Measurements from ENCODE around the gene CDKN2B-AS1. TPM values are rescaled to one million over a fixed set of nuclear protein-coding genes. Genes with fewer than 3 reads are reported as not detected.
A peak's percentile ranks its signal among the peaks of the same experiment; 100 is the strongest.

The CDKN2B-AS1 gene
- total RNA-seq, 1 experiment from 2014 or later, result 0.24 TPM

- TF ChIP-seq, protein P1, sequence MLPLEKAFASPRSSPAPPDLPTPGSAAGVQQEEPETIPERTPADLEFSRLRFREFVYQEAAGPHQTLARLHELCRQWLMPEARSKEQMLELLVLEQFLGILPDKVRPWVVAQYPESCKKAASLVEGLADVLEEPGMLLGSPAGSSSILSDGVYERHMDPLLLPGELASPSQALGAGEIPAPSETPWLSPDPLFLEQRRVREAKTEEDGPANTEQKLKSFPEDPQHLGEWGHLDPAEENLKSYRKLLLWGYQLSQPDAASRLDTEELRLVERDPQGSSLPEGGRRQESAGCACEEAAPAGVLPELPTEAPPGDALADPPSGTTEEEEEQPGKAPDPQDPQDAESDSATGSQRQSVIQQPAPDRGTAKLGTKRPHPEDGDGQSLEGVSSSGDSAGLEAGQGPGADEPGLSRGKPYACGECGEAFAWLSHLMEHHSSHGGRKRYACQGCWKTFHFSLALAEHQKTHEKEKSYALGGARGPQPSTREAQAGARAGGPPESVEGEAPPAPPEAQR (CRISPR knock-in tag; IDR thresholded peaks at IDR 0.05), result no peak
- TF ChIP-seq MXD4 (CRISPR knock-in tag; IDR thresholded peaks at IDR 0.05; ENCODE audit: borderline replicate concordance), result no peak
- TF ChIP-seq NFE2L1 (CRISPR knock-in tag; IDR thresholded peaks at IDR 0.05), result no peak
- TF ChIP-seq, protein P2, sequence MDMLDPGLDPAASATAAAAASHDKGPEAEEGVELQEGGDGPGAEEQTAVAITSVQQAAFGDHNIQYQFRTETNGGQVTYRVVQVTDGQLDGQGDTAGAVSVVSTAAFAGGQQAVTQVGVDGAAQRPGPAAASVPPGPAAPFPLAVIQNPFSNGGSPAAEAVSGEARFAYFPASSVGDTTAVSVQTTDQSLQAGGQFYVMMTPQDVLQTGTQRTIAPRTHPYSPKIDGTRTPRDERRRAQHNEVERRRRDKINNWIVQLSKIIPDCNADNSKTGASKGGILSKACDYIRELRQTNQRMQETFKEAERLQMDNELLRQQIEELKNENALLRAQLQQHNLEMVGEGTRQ (CRISPR knock-in tag; IDR thresholded peaks at IDR 0.05), result no peak
- no peak for TF ChIP-seq ATF1 (CRISPR knock-in tag; IDR thresholded peaks at IDR 0.05)
- TF ChIP-seq, protein P3, sequence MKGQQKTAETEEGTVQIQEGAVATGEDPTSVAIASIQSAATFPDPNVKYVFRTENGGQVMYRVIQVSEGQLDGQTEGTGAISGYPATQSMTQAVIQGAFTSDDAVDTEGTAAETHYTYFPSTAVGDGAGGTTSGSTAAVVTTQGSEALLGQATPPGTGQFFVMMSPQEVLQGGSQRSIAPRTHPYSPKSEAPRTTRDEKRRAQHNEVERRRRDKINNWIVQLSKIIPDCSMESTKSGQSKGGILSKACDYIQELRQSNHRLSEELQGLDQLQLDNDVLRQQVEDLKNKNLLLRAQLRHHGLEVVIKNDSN (CRISPR knock-in tag; IDR thresholded peaks at IDR 0.05), result no peak
- TF ChIP-seq MAX (CRISPR knock-in tag; IDR thresholded peaks at IDR 0.05), result no peak
- TF ChIP-seq NR2C2 (CRISPR knock-in tag; IDR thresholded peaks at IDR 0.05), result no peak
- TF ChIP-seq, protein P4, sequence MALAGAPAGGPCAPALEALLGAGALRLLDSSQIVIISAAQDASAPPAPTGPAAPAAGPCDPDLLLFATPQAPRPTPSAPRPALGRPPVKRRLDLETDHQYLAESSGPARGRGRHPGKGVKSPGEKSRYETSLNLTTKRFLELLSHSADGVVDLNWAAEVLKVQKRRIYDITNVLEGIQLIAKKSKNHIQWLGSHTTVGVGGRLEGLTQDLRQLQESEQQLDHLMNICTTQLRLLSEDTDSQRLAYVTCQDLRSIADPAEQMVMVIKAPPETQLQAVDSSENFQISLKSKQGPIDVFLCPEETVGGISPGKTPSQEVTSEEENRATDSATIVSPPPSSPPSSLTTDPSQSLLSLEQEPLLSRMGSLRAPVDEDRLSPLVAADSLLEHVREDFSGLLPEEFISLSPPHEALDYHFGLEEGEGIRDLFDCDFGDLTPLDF (CRISPR knock-in tag; IDR thresholded peaks at IDR 0.05), result no peak
Observed at GRCh38 chr9:21967702-21968101, 26.9 kb upstream of the CDKN2B-AS1 start (continued).

DNA sequence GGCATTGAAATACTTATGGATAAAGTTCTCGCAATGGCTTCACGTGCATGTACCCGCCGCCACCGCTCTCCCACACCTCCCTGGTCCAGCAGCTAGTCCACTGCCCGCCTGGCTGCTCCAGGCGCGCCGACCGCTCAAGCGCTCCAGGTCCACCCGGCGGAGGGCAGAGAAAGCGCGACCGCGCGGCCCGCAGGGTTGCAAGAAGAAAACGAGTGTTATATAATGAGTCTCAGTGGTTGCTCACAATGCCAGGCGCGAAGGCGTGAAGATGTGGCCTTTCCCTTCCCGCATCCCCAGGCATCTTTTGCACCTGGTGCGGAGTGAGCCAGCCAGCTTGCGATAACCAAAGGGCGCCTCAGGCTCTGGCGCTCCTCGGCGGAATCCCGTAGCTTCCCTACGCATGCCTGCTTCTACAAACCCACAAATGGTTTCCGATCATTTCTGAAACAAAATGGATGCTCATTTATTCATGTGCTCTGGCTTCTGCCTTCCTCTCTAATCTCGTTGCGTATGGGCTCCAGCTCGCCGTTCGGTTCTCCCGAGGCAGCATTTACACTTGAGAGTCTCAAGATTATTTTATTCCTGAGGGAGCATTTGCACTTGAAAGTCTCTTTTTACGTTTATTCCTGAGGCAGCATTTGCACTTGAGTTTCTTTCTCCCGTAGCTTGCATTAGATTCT is 26.1 kb upstream of the CDKN2B-AS1 start:
- no peak overlapping the region for H3K27ac Mint-ChIP-seq
- H3K36me3 Mint-ChIP-seq, result no peaks in the 10 kb centered on the region
- ChIA-PET CTCF (interaction anchor here (1.1 to 4.8 kb wide), 4 partner anchors 21 to 155 kb away, joined by 3 to 60 read pairs (median 7); partner anchors contain the start of gene CDKN2B), POLR2A (no interaction called here)
- ATAC-seq, result peak; percentile 5
- no peaks in the 10 kb centered on the region for H3K9me3 Mint-ChIP-seq
- H3K4me3 Mint-ChIP-seq, result peak overlapping the region; percentile 45
- H3K4me1 Mint-ChIP-seq, result peaks cover 60% of the 10 kb centered on the region
- peaks cover 100% of the 10 kb centered on the region for H3K27me3 Mint-ChIP-seq (ENCODE audit: low read depth)
- peak; percentile 32 for DNase-seq (ENCODE audit: low spot score)
- TF ChIP-seq CBFB (CRISPR knock-in tag; IDR thresholded peaks at IDR 0.05; ENCODE audit: low read depth), result no peak
- TF ChIP-seq ETV6 (CRISPR knock-in tag; IDR thresholded peaks at IDR 0.05), result no peak
- TF ChIP-seq, protein P3 (CRISPR knock-in tag; IDR thresholded peaks at IDR 0.05), result no peak
- no peak for TF ChIP-seq SMAD4 (CRISPR knock-in tag; IDR thresholded peaks at IDR 0.05)
- TF ChIP-seq, protein P5, sequence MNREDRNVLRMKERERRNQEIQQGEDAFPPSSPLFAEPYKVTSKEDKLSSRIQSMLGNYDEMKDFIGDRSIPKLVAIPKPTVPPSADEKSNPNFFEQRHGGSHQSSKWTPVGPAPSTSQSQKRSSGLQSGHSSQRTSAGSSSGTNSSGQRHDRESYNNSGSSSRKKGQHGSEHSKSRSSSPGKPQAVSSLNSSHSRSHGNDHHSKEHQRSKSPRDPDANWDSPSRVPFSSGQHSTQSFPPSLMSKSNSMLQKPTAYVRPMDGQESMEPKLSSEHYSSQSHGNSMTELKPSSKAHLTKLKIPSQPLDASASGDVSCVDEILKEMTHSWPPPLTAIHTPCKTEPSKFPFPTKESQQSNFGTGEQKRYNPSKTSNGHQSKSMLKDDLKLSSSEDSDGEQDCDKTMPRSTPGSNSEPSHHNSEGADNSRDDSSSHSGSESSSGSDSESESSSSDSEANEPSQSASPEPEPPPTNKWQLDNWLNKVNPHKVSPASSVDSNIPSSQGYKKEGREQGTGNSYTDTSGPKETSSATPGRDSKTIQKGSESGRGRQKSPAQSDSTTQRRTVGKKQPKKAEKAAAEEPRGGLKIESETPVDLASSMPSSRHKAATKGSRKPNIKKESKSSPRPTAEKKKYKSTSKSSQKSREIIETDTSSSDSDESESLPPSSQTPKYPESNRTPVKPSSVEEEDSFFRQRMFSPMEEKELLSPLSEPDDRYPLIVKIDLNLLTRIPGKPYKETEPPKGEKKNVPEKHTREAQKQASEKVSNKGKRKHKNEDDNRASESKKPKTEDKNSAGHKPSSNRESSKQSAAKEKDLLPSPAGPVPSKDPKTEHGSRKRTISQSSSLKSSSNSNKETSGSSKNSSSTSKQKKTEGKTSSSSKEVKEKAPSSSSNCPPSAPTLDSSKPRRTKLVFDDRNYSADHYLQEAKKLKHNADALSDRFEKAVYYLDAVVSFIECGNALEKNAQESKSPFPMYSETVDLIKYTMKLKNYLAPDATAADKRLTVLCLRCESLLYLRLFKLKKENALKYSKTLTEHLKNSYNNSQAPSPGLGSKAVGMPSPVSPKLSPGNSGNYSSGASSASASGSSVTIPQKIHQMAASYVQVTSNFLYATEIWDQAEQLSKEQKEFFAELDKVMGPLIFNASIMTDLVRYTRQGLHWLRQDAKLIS (CRISPR knock-in tag; IDR thresholded peaks at IDR 0.05; ENCODE audit: borderline replicate concordance), result no peak
- TF ChIP-seq CTCF (IDR thresholded peaks at IDR 0.05), result no peak
- TF ChIP-seq MLX (CRISPR knock-in tag; IDR thresholded peaks at IDR 0.05), result no peak
